Muscle of arm (tissue), 12 donors: ENCODE measurements around the gene MTARC2. TPM values are rescaled to one million over a fixed set of nuclear protein-coding genes. Genes with fewer than 3 reads are reported as not detected.
"Not testable (repeated sequence)": the region's sequence is repeated elsewhere in the genome, so short reads cannot be mapped to it uniquely, and the experiment has no call there.

ENCODE experiments used
- DNase-seq: peaks from one replicate; pipeline ENCODE4 v3.0.0-alpha.2; 2013
- polyA plus RNA-seq, 12 donors: library from polyadenylated mRNA; unstranded; fragments of 120-200 nt; gene quantifications; one replicate each; pipeline ENCODE4 v1.2.1, GENCODE V29; 2013; ENCODE audit not compliant: insufficient read length in 12 of 12

MTARC2 gene
- polyA plus RNA-seq, 12 donors = 12.6 to 67.9 (median 18.6) TPM; not detected in 1

- DNase-seq = no peak
Measured at GRCh38 chr1:220727519-220727918, 20.6 kb upstream of the MTARC2 start.

- no peak for DNase-seq
Measured at GRCh38 chr1:220730486-220730885, 17.6 kb upstream of the MTARC2 start.

- DNase-seq = no peak
Measured at GRCh38 chr1:220732137-220732536, 16.0 kb upstream of the MTARC2 start.

- DNase-seq = no peak
Measured at GRCh38 chr1:220732621-220733020, 15.5 kb upstream of the MTARC2 start.

- peak; percentile 80 for DNase-seq
Measured at GRCh38 chr1:220733086-220733601, 15.0 kb upstream of the MTARC2 start.

- DNase-seq = no peak
Measured at GRCh38 chr1:220734571-220735326, 13.4 kb upstream of the MTARC2 start.

- DNase-seq = not testable (repeated sequence)
Measured at GRCh38 chr1:220736283-220736682, 11.8 kb upstream of the MTARC2 start.

GRCh38 chr1:220741349-220741748 lies 6.8 kb upstream of the MTARC2 start:
- no peak for DNase-seq

- no peak for DNase-seq
Measured at GRCh38 chr1:220741825-220742224, 6.3 kb upstream of the MTARC2 start.

GRCh38 chr1:220742520-220742919 lies 5.6 kb upstream of the MTARC2 start:
- no peak for DNase-seq

- DNase-seq = peak; percentile 32
Measured at GRCh38 chr1:220746851-220747250, 1.3 kb upstream of the MTARC2 start.

GRCh38 chr1:220747437-220748088 lies 559 bp upstream of the MTARC2 start:
- DNase-seq = no peak

GRCh38 chr1:220748936-220749335 lies 814 bp downstream of the MTARC2 start:
- peak; percentile 10 for DNase-seq

GRCh38 chr1:220750131-220750515 lies 2.0 kb downstream of the MTARC2 start:
- DNase-seq = peak; percentile 44

GRCh38 chr1:220751111-220751510 lies 3.0 kb downstream of the MTARC2 start:
- DNase-seq = no peak

GRCh38 chr1:220754212-220754917 lies 6.2 kb downstream of the MTARC2 start:
- DNase-seq = no peak

- no peak for DNase-seq
Measured at GRCh38 chr1:220754918-220755295, 6.8 kb downstream of the MTARC2 start.

GRCh38 chr1:220755309-220755708 lies 7.2 kb downstream of the MTARC2 start:
- DNase-seq = no peak

GRCh38 chr1:220757441-220757840 lies 9.3 kb downstream of the MTARC2 start:
- no peak for DNase-seq

- DNase-seq = no peak
Measured at GRCh38 chr1:220759147-220759546, 11.0 kb downstream of the MTARC2 start.

GRCh38 chr1:220761688-220762427 lies 13.7 kb downstream of the MTARC2 start:
- no peak for DNase-seq

- DNase-seq = no peak
Measured at GRCh38 chr1:220764757-220765156, 16.6 kb downstream of the MTARC2 start.
